PC-9 (cell line): ENCODE results near the gene MOV10L1. TPM values are rescaled to one million over a fixed set of nuclear protein-coding genes. Genes with fewer than 3 reads are reported as not detected.

Experiments used
- BruUV-seq: library from RNA; stranded (reverse); fragments of 400-500 nt; replicated peaks from 2 replicates; lab custom pipeline; 2021; lab: Mats Ljungman, UMichigan
- CTCF ChIA-PET: fragments of 300-600 bp; sonication (Branson Sonifier 250); formaldehyde crosslinking; loops from one replicate; lab custom pipeline; 2022; ENCODE audit warnings: antibody characterized with exemption; lab: Charles Lee
- POLR2A ChIA-PET: fragments of 300-600 bp; sonication (Branson Sonifier 250); formaldehyde crosslinking; loops from one replicate; lab custom pipeline; 2022; ENCODE audit warnings: antibody characterized with exemption; ENCODE audit not compliant: unreplicated experiment; lab: Charles Lee
- DNase-seq, 2 experiments: peaks; one replicate each; pipeline versions ENCODE4 v3.0.0 to v3.0.0-alpha.2; 2015 to 2022; ENCODE audit warnings: mixed read lengths in 1 of 2
- H2AFZ ChIP-seq: fragments of 200-600 bp; sonication (generic); 2 replicates; pipeline ENCODE4 v1.8.1; 2017; ENCODE audit warnings: antibody characterized with exemption
- H3F3A ChIP-seq: fragments of 200-600 bp; sonication (generic); 2 replicates; pipeline ENCODE4 v1.8.1; 2017; ENCODE audit warnings: antibody characterized with exemption, mild to moderate bottlenecking, low read depth; ENCODE audit not compliant: insufficient read depth
- H3K27ac ChIP-seq: fragments of 200-600 bp; sonication (generic); 2 replicates; pipeline ENCODE4 v1.6.1; 2016; ENCODE audit warnings: mixed run types
- H3K27me3 ChIP-seq: fragments of 200-600 bp; sonication (generic); 2 replicates; pipeline ENCODE4 v1.6.1; 2016; ENCODE audit warnings: low read depth, mixed run types; ENCODE audit not compliant: insufficient read depth
- H3K36me3 ChIP-seq: fragments of 200-600 bp; sonication (generic); 2 replicates; pipeline ENCODE4 v1.6.1; 2016; ENCODE audit warnings: low read depth, mixed run types
- H3K4me1 ChIP-seq: fragments of 200-600 bp; sonication (generic); replicated peaks from 2 replicates; pipeline ENCODE4 v1.6.1; 2016; ENCODE audit warnings: mixed run types; ENCODE audit not compliant: insufficient read depth
- H3K4me2 ChIP-seq: fragments of 200-600 bp; sonication (generic); 2 replicates; pipeline ENCODE4 v1.6.1; 2017; ENCODE audit warnings: mixed run types
- H3K4me3 ChIP-seq: fragments of 200-600 bp; sonication (generic); 2 replicates; pipeline ENCODE4 v1.6.1; 2016; ENCODE audit warnings: mixed run types
- H3K79me2 ChIP-seq: fragments of 200-600 bp; sonication (generic); 2 replicates; pipeline ENCODE4 v1.6.1; 2017; ENCODE audit warnings: low read depth, mixed run types
- H3K9me2 ChIP-seq: fragments of 200-600 bp; sonication (generic); 2 replicates; pipeline ENCODE4 v1.8.1; 2017; ENCODE audit warnings: mild to moderate bottlenecking; ENCODE audit not compliant: insufficient read depth
- H3K9me3 ChIP-seq: fragments of 200-600 bp; sonication (generic); 2 replicates; pipeline ENCODE4 v1.8.1; 2016; ENCODE audit warnings: low read depth; ENCODE audit not compliant: insufficient read depth
- H4K20me1 ChIP-seq: fragments of 200-600 bp; sonication (generic); 2 replicates; pipeline ENCODE4 v1.8.1; 2017; ENCODE audit not compliant: insufficient read depth
- CTCF ChIP-seq: fragments of 200-600 bp; sonication (generic); conservative IDR thresholded peaks from 2 replicates; pipeline ENCODE4 v1.6.1; 2017; ENCODE audit warnings: mixed run types, antibody characterized with exemption, mild to moderate bottlenecking, moderate library complexity
- EZH2 ChIP-seq: fragments of 200-600 bp; sonication (generic); IDR thresholded peaks from 2 replicates; pipeline ENCODE4 v1.8.0; 2017; ENCODE audit warnings: antibody characterized with exemption, low read depth
- intact Hi-C: fragments of 100-400 bp; cut with micrococcal nuclease; formaldehyde crosslinking; loops from one replicate; pipeline ENCODE4 v1.10.0; 2022; ENCODE audit not compliant: unreplicated experiment
- total RNA-seq: library from RNA; stranded (reverse); gene quantifications from 2 replicates; pipeline ENCODE4 v1.2.3, GENCODE V29; 2021

Gene MOV10L1
- total RNA-seq, 1 experiment from 2014 or later = not detected

GRCh38 chr22:50048836-50049235, 41.0 kb upstream of the MOV10L1 start:
- H3K4me2 ChIP-seq = no peak overlapping the region
- no peaks in the 10 kb centered on the region for H3K4me1 ChIP-seq
- no peaks in the 10 kb centered on the region for H3K9me3 ChIP-seq
- H4K20me1 ChIP-seq = peaks cover 6% of the 10 kb centered on the region; the same call in 1 of the 2 replicates
- no peaks in the 10 kb centered on the region for H3K9me2 ChIP-seq
- H3F3A ChIP-seq = no peaks in the 10 kb centered on the region
- ChIA-PET POLR2A (no interaction called here), CTCF (no interaction called here)
- peaks cover 98% of the 10 kb centered on the region for H3K27me3 ChIP-seq
- no peaks in the 10 kb centered on the region for H3K36me3 ChIP-seq
- intact Hi-C loops = no loop called here
- TF ChIP-seq EZH2 = no peak
- no peak for TF ChIP-seq CTCF
- H3K79me2 ChIP-seq = no peaks in the 10 kb centered on the region
- H2AFZ ChIP-seq = no peak overlapping the region
- H3K27ac ChIP-seq = no peak overlapping the region
- no peak for DNase-seq
- H3K4me3 ChIP-seq = no peak overlapping the region
- no TSS peak for BruUV-seq

GRCh38 chr22:50049299-50050195, 40.3 kb upstream of the MOV10L1 start:
- BruUV-seq = no TSS peak
- ChIA-PET CTCF (no interaction called here), POLR2A (no interaction called here)
- H3K9me2 ChIP-seq = no peaks in the 10 kb centered on the region
- H3F3A ChIP-seq = no peaks in the 10 kb centered on the region
- TF ChIP-seq CTCF = no peak
- no peak for TF ChIP-seq EZH2
- H3K9me3 ChIP-seq = no peaks in the 10 kb centered on the region
- no peak for DNase-seq
- H3K4me3 ChIP-seq = no peak overlapping the region
- intact Hi-C loops = no loop called here
- H3K27ac ChIP-seq = no peak overlapping the region
- H3K4me2 ChIP-seq = no peak overlapping the region
- H4K20me1 ChIP-seq = peaks cover 6% of the 10 kb centered on the region; the same call in 1 of the 2 replicates
- no peaks in the 10 kb centered on the region for H3K4me1 ChIP-seq
- H3K79me2 ChIP-seq = no peaks in the 10 kb centered on the region
- H3K36me3 ChIP-seq = no peaks in the 10 kb centered on the region
- H2AFZ ChIP-seq = no peak overlapping the region
- peaks cover 98% of the 10 kb centered on the region for H3K27me3 ChIP-seq

GRCh38 chr22:50051930-50052329, 37.9 kb upstream of the MOV10L1 start:
- Histone ChIP-seq H3K4me3 (no peak overlapping the region), H3K4me1 (no peaks in the 10 kb centered on the region), H4K20me1 (peaks cover 6% of the 10 kb centered on the region; the same call in 1 of the 2 replicates), H3K9me3 (no peaks in the 10 kb centered on the region), H3K9me2 (no peaks in the 10 kb centered on the region), H2AFZ (no peak overlapping the region), H3K27ac (no peak overlapping the region), H3K4me2 (no peak overlapping the region), H3F3A (no peaks in the 10 kb centered on the region), H3K79me2 (no peaks in the 10 kb centered on the region), H3K27me3 (peaks cover 94% of the 10 kb centered on the region), H3K36me3 (no peaks in the 10 kb centered on the region)
- intact Hi-C loops = no loop called here
- no peak for DNase-seq
- ChIA-PET POLR2A (interaction anchor here (0.7 kb wide), 1 partner anchor 197 kb away, joined by 5 read pairs; no protein-coding TSS in a partner anchor), CTCF (no interaction called here)
- TF ChIP-seq CTCF (no peak), EZH2 (no peak)
- no TSS peak for BruUV-seq
